ENCODE data around the gene MAD1L1. TPM values are rescaled to one million over a fixed set of nuclear protein-coding genes. Genes with fewer than 3 reads are reported as not detected.

The MAD1L1 gene
- total RNA-seq, 2 experiments from 2014 or later = 58.3 to 65.3 TPM

DNA sequence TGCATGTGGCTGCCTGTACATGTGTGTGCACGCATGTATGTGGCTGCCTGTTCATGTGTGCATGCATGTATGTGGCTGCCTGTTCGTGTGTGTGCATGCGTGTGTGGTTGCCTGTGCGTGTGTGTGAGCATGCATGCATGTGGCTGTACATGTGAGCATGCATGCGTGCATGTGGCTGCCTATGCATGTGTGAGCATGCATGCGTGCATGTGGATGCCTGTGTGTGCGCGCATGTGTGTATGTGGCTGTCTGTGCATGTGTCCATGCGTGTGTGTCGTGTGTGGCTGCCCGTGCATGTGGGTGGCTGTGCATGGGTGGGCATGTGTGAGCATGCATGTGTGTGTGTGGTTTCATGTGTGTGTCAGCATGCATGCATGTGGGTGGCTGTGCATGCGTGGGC is 344.3 kb downstream of the MAD1L1 start:
- H3K27ac ChIP-seq (ENCODE audit: low read depth, low read length, poor library complexity, severe bottlenecking) = no peak overlapping the region
- POLR2A ChIA-PET = no interaction called here
- intact Hi-C loops (cut with micrococcal nuclease; ENCODE audit: unreplicated experiment) = no loop called here
- TF ChIP-seq EZH2phosphoT487 (IDR thresholded peaks at IDR 0.05; ENCODE audit: borderline replicate concordance, low read depth, low read length) = no peak
- TF ChIP-seq, protein P1, sequence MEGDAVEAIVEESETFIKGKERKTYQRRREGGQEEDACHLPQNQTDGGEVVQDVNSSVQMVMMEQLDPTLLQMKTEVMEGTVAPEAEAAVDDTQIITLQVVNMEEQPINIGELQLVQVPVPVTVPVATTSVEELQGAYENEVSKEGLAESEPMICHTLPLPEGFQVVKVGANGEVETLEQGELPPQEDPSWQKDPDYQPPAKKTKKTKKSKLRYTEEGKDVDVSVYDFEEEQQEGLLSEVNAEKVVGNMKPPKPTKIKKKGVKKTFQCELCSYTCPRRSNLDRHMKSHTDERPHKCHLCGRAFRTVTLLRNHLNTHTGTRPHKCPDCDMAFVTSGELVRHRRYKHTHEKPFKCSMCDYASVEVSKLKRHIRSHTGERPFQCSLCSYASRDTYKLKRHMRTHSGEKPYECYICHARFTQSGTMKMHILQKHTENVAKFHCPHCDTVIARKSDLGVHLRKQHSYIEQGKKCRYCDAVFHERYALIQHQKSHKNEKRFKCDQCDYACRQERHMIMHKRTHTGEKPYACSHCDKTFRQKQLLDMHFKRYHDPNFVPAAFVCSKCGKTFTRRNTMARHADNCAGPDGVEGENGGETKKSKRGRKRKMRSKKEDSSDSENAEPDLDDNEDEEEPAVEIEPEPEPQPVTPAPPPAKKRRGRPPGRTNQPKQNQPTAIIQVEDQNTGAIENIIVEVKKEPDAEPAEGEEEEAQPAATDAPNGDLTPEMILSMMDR (conservative IDR thresholded peaks at IDR 0.05; ENCODE audit: low read length) = no peak
- DNase-seq (ENCODE audit: low spot score) = no peak
- no peaks in the 10 kb centered on the region for H3K79me2 ChIP-seq (ENCODE audit: insufficient read depth, low read depth, low read length)
- H2AFZ ChIP-seq (ENCODE audit: low read length) = no peak overlapping the region
- no peak overlapping the region for H3K4me3 ChIP-seq (ENCODE audit: low read depth, low read length, poor library complexity, severe bottlenecking)
- H3K36me3 ChIP-seq (ENCODE audit: insufficient read depth, low read length) = peaks cover 26% of the 10 kb centered on the region
- H4K20me1 ChIP-seq (ENCODE audit: insufficient read depth, low read length) = no peaks in the 10 kb centered on the region
- CTCF ChIA-PET (ENCODE audit: unreplicated experiment) = no interaction called here
- H3K4me2 ChIP-seq (ENCODE audit: low read length) = no peak overlapping the region
- no peaks in the 10 kb centered on the region for H3K9me3 ChIP-seq (ENCODE audit: low read length)
- no peaks in the 10 kb centered on the region for H3K4me1 ChIP-seq (ENCODE audit: insufficient read depth, low read length, poor library complexity, severe bottlenecking)
- H3K9me2 ChIP-seq (ENCODE audit: insufficient read depth, low read length) = no peaks in the 10 kb centered on the region
- no TSS peak for BruUV-seq (replicated peaks)

DNA sequence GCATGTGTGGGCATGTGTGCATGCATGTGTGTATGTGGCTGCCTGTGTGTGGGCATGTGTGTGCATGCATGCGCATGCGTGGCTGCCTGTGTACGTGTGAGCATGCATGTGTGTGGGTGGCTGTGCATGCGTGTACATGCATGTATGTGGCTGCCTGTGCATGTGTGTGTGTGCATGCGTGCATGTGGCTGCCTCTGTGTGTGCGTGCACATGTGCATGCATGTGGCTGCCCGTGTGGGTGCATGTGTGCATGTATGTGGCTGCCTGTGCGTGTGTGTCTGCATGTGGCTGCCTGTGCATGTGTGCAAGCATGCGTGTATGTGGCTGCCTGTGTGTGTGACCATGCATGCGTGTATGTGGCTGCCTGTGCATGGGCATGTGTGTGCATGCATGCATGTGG is 345.5 kb downstream of the MAD1L1 start:
- Histone ChIP-seq H3K9me3 (ENCODE audit: low read length) (no peaks in the 10 kb centered on the region), H3K4me1 (ENCODE audit: insufficient read depth, low read length, poor library complexity, severe bottlenecking) (no peaks in the 10 kb centered on the region), H3K4me3 (ENCODE audit: low read depth, low read length, poor library complexity, severe bottlenecking) (no peak overlapping the region), H2AFZ (ENCODE audit: low read length) (no peak overlapping the region), H3K27ac (ENCODE audit: low read depth, low read length, poor library complexity, severe bottlenecking) (no peak overlapping the region), H3K36me3 (ENCODE audit: insufficient read depth, low read length) (peaks cover 26% of the 10 kb centered on the region), H4K20me1 (ENCODE audit: insufficient read depth, low read length) (no peaks in the 10 kb centered on the region), H3K4me2 (ENCODE audit: low read length) (no peak overlapping the region), H3K79me2 (ENCODE audit: insufficient read depth, low read depth, low read length) (no peaks in the 10 kb centered on the region), H3K9me2 (ENCODE audit: insufficient read depth, low read length) (no peaks in the 10 kb centered on the region)
- no TSS peak for BruUV-seq (replicated peaks)
- no peak for TF ChIP-seq EZH2phosphoT487 (IDR thresholded peaks at IDR 0.05; ENCODE audit: borderline replicate concordance, low read depth, low read length)
- CTCF ChIA-PET (ENCODE audit: unreplicated experiment) = no interaction called here
- no peak for DNase-seq (ENCODE audit: low spot score)
- POLR2A ChIA-PET = no interaction called here
- intact Hi-C loops (cut with micrococcal nuclease; ENCODE audit: unreplicated experiment) = no loop called here

DNA sequence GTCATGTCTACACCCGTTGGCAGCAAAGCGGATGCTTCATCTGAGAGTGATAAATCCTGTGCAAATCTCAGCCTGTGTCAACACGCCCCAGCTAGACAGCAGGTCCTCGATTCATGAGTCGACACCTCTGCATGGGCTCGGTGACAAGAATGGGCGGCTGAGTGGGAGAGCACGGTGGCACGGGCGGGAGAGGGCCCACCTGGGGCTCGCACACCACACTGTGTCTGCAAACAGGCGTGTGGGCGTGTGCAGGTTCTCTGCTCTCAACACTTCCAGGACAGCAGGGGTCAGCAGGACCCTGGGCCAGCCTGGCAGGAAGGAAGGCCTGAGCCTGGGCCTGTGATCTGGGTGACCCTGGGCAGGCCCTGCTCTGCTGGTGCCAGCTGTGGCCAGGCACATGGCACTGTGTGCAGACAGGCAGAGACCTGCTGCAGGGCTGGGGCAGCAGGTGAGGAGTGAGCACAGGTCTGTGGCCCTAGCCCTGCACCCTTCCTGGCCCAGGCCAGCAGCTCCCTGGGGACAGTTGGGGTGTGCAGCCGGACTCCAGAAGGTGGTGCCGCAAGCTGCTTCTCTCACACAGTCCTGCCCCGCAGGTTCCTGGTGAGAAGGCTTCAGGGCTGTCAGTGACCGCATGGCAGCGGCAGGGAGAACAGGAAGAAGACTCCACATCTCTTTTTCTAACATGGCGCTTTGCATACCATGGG is 346.2 kb downstream of the MAD1L1 start:
- CTCF ChIA-PET (ENCODE audit: unreplicated experiment) = no interaction called here
- H3K9me2 ChIP-seq (ENCODE audit: insufficient read depth, low read length) = no peaks in the 10 kb centered on the region

More for the DNA sequence above, 346.2 kb downstream of the MAD1L1 start:
- peaks cover 26% of the 10 kb centered on the region for H3K36me3 ChIP-seq (ENCODE audit: insufficient read depth, low read length)
- DNase-seq (ENCODE audit: low spot score) = no peak
- H4K20me1 ChIP-seq (ENCODE audit: insufficient read depth, low read length) = no peaks in the 10 kb centered on the region
- H3K4me2 ChIP-seq (ENCODE audit: low read length) = no peak overlapping the region
- no peaks in the 10 kb centered on the region for H3K9me3 ChIP-seq (ENCODE audit: low read length)
- no peaks in the 10 kb centered on the region for H3K4me1 ChIP-seq (ENCODE audit: insufficient read depth, low read length, poor library complexity, severe bottlenecking)
- TF ChIP-seq, protein P1 (conservative IDR thresholded peaks at IDR 0.05; ENCODE audit: low read length) = no peak
- no peak for TF ChIP-seq EZH2phosphoT487 (IDR thresholded peaks at IDR 0.05; ENCODE audit: borderline replicate concordance, low read depth, low read length)
- no peaks in the 10 kb centered on the region for H3K79me2 ChIP-seq (ENCODE audit: insufficient read depth, low read depth, low read length)
- POLR2A ChIA-PET = no interaction called here
- intact Hi-C loops (cut with micrococcal nuclease; ENCODE audit: unreplicated experiment) = no loop called here
- no peak overlapping the region for H3K4me3 ChIP-seq (ENCODE audit: low read depth, low read length, poor library complexity, severe bottlenecking)
- H2AFZ ChIP-seq (ENCODE audit: low read length) = no peak overlapping the region
- H3K27ac ChIP-seq (ENCODE audit: low read depth, low read length, poor library complexity, severe bottlenecking) = no peak overlapping the region
- no TSS peak for BruUV-seq (replicated peaks)

Data from OCI-LY7 (cell line).